CD14-positive monocyte (primary cell): Measurements from ENCODE around the gene ADI1. TPM values are rescaled to one million over a fixed set of nuclear protein-coding genes. Genes with fewer than 3 reads are reported as not detected.
A peak's percentile ranks its signal among the peaks of the same experiment; 100 is the strongest.

Experiments used
- DNase-seq, 3 donors: peaks; one replicate each; pipeline ENCODE4 v3.0.0-alpha.2; 2011 to 2022
- H2AFZ ChIP-seq: 2 replicates; pipeline ENCODE4 v1.6.0; 2012; ENCODE audit warnings: mild to moderate bottlenecking, low read depth, low read length, inconsistent platforms; ENCODE audit not compliant: insufficient read depth, poor library complexity, severe bottlenecking
- H3K27ac ChIP-seq, 2 donors: 1 replicate in 1 of 2; 2 replicates in 1 of 2; pipeline ENCODE4 v1.5.1; 2012 to 2013; ENCODE audit warnings: low read length in 2 of 2, control low read depth in 1 of 2, inconsistent platforms in 1 of 2, low read depth in 1 of 2, mild to moderate bottlenecking in 1 of 2
- H3K27me3 ChIP-seq, 2 donors: one replicate each; pipeline versions ENCODE4 v1.6.0 to v1.6.1; 2011 to 2013; ENCODE audit warnings: low read length in 2 of 2; ENCODE audit not compliant: control insufficient read depth in 2 of 2, insufficient read depth in 2 of 2
- H3K36me3 ChIP-seq, 2 donors: replicated peaks in 1 of 2; 1 replicate in 1 of 2; 2 replicates in 1 of 2; pipeline versions ENCODE4 v1.5.1 to v1.6.1; 2012 to 2013; ENCODE audit warnings: low read length in 2 of 2, control low read depth in 1 of 2, inconsistent platforms in 1 of 2, mild to moderate bottlenecking in 1 of 2; ENCODE audit not compliant: insufficient read depth in 2 of 2, control insufficient read depth in 1 of 2
- H3K4me1 ChIP-seq, 2 donors: 1 replicate in 1 of 2; 2 replicates in 1 of 2; pipeline versions ENCODE4 v1.5.1 to v1.6.1; 2012 to 2013; ENCODE audit warnings: low read length in 2 of 2, control low read depth in 1 of 2, inconsistent platforms in 1 of 2, mild to moderate bottlenecking in 1 of 2, moderate library complexity in 1 of 2; ENCODE audit not compliant: insufficient read depth in 2 of 2, control insufficient read depth in 1 of 2
- H3K4me2 ChIP-seq: replicated peaks from 2 replicates; pipeline ENCODE3; 2012; ENCODE audit warnings: low read length, moderate library complexity, mild to moderate bottlenecking; ENCODE audit not compliant: poor library complexity, severe bottlenecking; ENCODE audit errors: extremely low read depth
- H3K4me3 ChIP-seq, 3 experiments: fragments of 200-600 bp in 1 of 3; sonication (generic) in 1 of 3; replicated peaks in 1 of 3; 1 replicate in 2 of 3; 2 replicates in 1 of 3; pipeline ENCODE4 v1.5.1; 2011 to 2013; ENCODE audit warnings: low read length in 3 of 3, mild to moderate bottlenecking in 3 of 3, control low read depth in 2 of 3, low read depth in 2 of 3, inconsistent platforms in 1 of 3, moderate library complexity in 1 of 3
- H3K79me2 ChIP-seq: 2 replicates; pipeline ENCODE4 v1.6.0; 2012; ENCODE audit warnings: mild to moderate bottlenecking, control low read depth, inconsistent platforms, low read length, moderate library complexity; ENCODE audit not compliant: insufficient read depth
- H3K9ac ChIP-seq: 2 replicates; pipeline ENCODE4 v1.6.0; 2017; ENCODE audit warnings: low read length, mild to moderate bottlenecking; ENCODE audit not compliant: insufficient read depth, poor library complexity, severe bottlenecking
- H3K9me3 ChIP-seq, 2 donors: replicated peaks in 1 of 2; 1 replicate in 1 of 2; 2 replicates in 1 of 2; pipeline versions ENCODE4 v1.5.1 to v1.6.1; 2012 to 2013; ENCODE audit warnings: low read length in 2 of 2, control low read depth in 1 of 2; ENCODE audit not compliant: control insufficient read depth in 1 of 2, insufficient read depth in 1 of 2
- H4K20me1 ChIP-seq: 2 replicates; pipeline ENCODE4 v1.6.0; 2012; ENCODE audit warnings: mild to moderate bottlenecking, low read length, control low read depth, moderate library complexity; ENCODE audit not compliant: insufficient read depth
- H3K27ac Mint-ChIP-seq, 7 donors: one replicate each; pipeline ENCODE4 v1.8.0; 2020; ENCODE audit warnings: mild to moderate bottlenecking in 7 of 7, mixed read lengths in 7 of 7, moderate library complexity in 6 of 7, inconsistent platforms in 2 of 7
- H3K27me3 Mint-ChIP-seq, 3 donors: one replicate each; pipeline ENCODE4 v1.8.0; 2021 to 2022; ENCODE audit warnings: low read depth in 3 of 3, mild to moderate bottlenecking in 3 of 3, mixed read lengths in 3 of 3, moderate library complexity in 3 of 3, inconsistent platforms in 1 of 3
- H3K36me3 Mint-ChIP-seq, 2 donors: one replicate each; pipeline ENCODE4 v1.8.0; 2020; ENCODE audit warnings: mixed read lengths in 2 of 2, inconsistent platforms in 1 of 2, mild to moderate bottlenecking in 1 of 2
- H3K4me1 Mint-ChIP-seq: one replicate; pipeline ENCODE4 v1.8.0; 2020; ENCODE audit warnings: mild to moderate bottlenecking, mixed read lengths
- H3K4me3 Mint-ChIP-seq, 2 donors: one replicate each; pipeline ENCODE4 v1.8.0; 2020; ENCODE audit warnings: mild to moderate bottlenecking in 2 of 2, mixed read lengths in 2 of 2, moderate library complexity in 1 of 2
- H3K9me3 Mint-ChIP-seq, 7 donors: one replicate each; pipeline ENCODE4 v1.8.0; 2020 to 2022; ENCODE audit warnings: mixed read lengths in 7 of 7, mild to moderate bottlenecking in 6 of 7, moderate library complexity in 6 of 7, inconsistent platforms in 2 of 7
- WGBS: methylation state at CpG from one replicate; pipeline ENCODE4 v1.1.5; 2013; ENCODE audit warnings: missing lambda C conversion rate; ENCODE audit not compliant: insufficient coverage; 5-methylcytosine and 5-hydroxymethylcytosine counted together
- intact Hi-C, 2 donors: fragments of 100-400 bp; cut with micrococcal nuclease; formaldehyde crosslinking; loops; one replicate each; pipeline versions ENCODE4 v1.15.0 to v1.15.1; 2023
- polyA plus RNA-seq, 3 donors: library from polyadenylated mRNA; depleted of rRNA in 1 of 3; unstranded in 2 of 3; stranded (reverse) in 1 of 3; fragments of 300-500 nt in 2 of 3; fragments of >200 nt in 1 of 3; fragmentation: Illumina TruSeq in 2 of 3; gene quantifications; 1 replicate in 2 of 3; 2 replicates in 1 of 3; pipeline ENCODE4 v1.2.3, GENCODE V29; 2012 to 2021
- TF ChIP-seq, protein P1 (sequence below): fragments of 200-600 bp; IDR thresholded peaks from one replicate; pipeline ENCODE4 v1.8.0; 2022; ENCODE audit warnings: antibody characterized with exemption, mild to moderate bottlenecking

The ADI1 gene
- polyA plus RNA-seq, 3 donors: 30.5 to 89.1 (median 79.3) TPM

DNA sequence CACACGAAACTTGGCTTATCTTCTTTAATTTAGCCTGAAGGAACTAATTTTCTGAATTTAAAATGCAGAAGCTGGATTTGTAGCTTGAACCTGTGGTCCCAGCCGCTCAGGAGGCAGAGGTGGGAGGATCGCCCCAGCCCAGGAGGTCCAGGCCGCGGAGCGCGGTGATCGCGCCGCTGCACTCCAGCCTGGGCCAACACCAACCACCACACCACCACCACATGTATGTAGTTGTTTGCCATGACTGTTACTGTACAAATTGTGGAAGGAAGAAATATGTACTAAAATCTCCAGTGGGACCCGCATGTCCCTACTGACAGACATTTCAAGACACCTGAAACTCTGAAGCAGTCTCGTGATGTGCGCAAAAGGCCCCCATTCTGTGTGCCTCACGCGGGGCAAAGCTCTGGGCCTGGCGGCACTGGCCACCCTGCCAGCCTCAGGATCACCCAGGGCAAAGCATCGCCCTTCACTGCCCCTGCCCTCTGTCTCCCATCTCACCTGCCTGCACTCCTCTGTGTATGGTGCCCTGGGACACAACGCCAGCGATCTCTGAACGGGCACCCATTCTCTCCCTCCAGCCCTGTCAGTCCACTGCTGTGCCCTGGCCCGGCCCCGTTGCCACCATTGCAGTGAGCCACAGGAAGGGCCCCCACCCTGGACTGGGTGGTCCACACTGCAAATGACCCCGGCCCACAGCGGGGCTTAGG lies 10.1 kb upstream of the ADI1 start:
- H3K4me2 ChIP-seq: no peak overlapping the region
- no peak overlapping the region for H3K4me3 ChIP-seq
- H3K36me3 ChIP-seq: no peaks in the 10 kb centered on the region
- no peak overlapping the region for H3K9ac ChIP-seq
- H4K20me1 ChIP-seq: no peaks in the 10 kb centered on the region
- Mint-ChIP-seq H3K4me3 (no peak overlapping the region), H3K36me3 (peaks cover 0 to 8% of the 10 kb centered on the region in 2 donors), H3K4me1 (peaks cover under 1% of the 10 kb centered on the region), H3K27me3 (no peaks in the 10 kb centered on the region), H3K27ac (peak overlapping the region in 2 of 7 donors; percentile 11 to 13), H3K9me3 (peaks cover 0 to 5% (median under 1%) of the 10 kb centered on the region in 7 donors)
- 98% methylated on average over 12 of the region's 24 CpGs for WGBS
- H3K27me3 ChIP-seq: no peaks in the 10 kb centered on the region
- H3K79me2 ChIP-seq: no peaks in the 10 kb centered on the region
- H3K4me1 ChIP-seq: no peaks in the 10 kb centered on the region
- H2AFZ ChIP-seq: no peak overlapping the region
- no peak for DNase-seq
- TF ChIP-seq, protein P1, sequence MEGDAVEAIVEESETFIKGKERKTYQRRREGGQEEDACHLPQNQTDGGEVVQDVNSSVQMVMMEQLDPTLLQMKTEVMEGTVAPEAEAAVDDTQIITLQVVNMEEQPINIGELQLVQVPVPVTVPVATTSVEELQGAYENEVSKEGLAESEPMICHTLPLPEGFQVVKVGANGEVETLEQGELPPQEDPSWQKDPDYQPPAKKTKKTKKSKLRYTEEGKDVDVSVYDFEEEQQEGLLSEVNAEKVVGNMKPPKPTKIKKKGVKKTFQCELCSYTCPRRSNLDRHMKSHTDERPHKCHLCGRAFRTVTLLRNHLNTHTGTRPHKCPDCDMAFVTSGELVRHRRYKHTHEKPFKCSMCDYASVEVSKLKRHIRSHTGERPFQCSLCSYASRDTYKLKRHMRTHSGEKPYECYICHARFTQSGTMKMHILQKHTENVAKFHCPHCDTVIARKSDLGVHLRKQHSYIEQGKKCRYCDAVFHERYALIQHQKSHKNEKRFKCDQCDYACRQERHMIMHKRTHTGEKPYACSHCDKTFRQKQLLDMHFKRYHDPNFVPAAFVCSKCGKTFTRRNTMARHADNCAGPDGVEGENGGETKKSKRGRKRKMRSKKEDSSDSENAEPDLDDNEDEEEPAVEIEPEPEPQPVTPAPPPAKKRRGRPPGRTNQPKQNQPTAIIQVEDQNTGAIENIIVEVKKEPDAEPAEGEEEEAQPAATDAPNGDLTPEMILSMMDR: no peak
- intact Hi-C loops: no loop called here
- H3K9me3 ChIP-seq: no peaks in the 10 kb centered on the region
- H3K27ac ChIP-seq: no peak overlapping the region

GRCh38 chr2:3527886-3528785 lies 8.8 kb upstream of the ADI1 start:
- Histone ChIP-seq H3K4me1 (peaks cover 9 to 10% of the 10 kb centered on the region in 2 donors), H3K4me2 (no peak overlapping the region)

More at GRCh38 chr2:3527886-3528785, 8.8 kb upstream of the ADI1 start:
- WGBS: 94% methylated on average over 39 of the region's 40 CpGs
- Histone ChIP-seq H3K9me3 (no peaks in the 10 kb centered on the region), H3K79me2 (no peaks in the 10 kb centered on the region), H2AFZ (no peak overlapping the region), H3K36me3 (no peaks in the 10 kb centered on the region), H3K27ac (no peak overlapping the region), H4K20me1 (no peaks in the 10 kb centered on the region), H3K27me3 (no peaks in the 10 kb centered on the region), H3K9ac (no peak overlapping the region), H3K4me3 (no peak overlapping the region)
- no peak overlapping the region for H3K4me3 Mint-ChIP-seq
- DNase-seq: no peak
- intact Hi-C loops: no loop called here
- TF ChIP-seq, protein P1: no peak
- H3K36me3 Mint-ChIP-seq: no peaks in the 10 kb centered on the region
- no peaks in the 10 kb centered on the region for H3K27me3 Mint-ChIP-seq
- H3K4me1 Mint-ChIP-seq: peaks cover 12% of the 10 kb centered on the region
- no peak overlapping the region for H3K27ac Mint-ChIP-seq
- H3K9me3 Mint-ChIP-seq: no peaks in the 10 kb centered on the region
